GM19397 (cell line): ENCODE results near the gene USP2.

Experiments
- ATAC-seq: cut with Tn5 transposase; IDR thresholded peaks from one replicate; pipeline ENCODE4 v1.9.1; 2021; ENCODE audit warnings: mild to moderate bottlenecking, moderate library complexity; ENCODE audit not compliant: unreplicated experiment

Gene USP2

DNA sequence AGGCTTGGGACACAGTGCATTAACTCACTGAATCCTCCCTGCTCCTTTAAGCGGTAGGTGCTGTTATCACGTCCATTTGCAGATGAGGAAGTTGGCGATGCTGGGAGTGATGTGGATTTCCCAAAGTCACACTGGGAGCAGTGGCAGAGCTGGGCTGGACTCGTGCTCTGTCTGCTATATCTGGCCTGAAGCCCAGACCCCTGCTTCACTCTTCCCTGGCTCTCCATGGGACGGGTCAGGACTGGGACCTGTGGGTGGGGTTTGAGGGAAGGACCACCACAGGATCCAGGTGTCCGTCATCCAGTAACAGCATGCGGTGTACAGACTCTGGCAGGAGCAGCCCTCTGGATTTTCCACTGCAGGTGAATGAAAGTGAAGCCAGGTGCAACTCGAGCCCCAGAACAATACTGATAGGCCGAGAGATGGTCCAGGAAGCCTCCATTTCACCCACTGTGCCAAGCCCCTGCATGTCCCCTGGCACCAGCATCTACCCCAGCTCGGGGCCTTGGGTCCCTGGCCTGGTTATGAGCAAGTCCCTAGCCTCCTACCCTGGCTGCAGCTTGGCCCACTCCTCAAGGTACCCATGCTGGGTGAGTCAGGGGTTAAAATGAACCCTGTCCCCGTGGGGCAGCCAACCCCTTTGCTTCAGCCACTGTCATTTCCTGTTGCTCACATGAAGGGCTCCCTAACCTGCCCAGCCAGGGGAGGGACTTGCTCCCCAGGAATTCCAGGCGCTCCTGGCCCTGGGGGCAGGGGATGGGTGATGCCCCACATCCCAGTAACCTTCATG is 4.2 kb downstream of the USP2 start:
- no peak for ATAC-seq

DNA sequence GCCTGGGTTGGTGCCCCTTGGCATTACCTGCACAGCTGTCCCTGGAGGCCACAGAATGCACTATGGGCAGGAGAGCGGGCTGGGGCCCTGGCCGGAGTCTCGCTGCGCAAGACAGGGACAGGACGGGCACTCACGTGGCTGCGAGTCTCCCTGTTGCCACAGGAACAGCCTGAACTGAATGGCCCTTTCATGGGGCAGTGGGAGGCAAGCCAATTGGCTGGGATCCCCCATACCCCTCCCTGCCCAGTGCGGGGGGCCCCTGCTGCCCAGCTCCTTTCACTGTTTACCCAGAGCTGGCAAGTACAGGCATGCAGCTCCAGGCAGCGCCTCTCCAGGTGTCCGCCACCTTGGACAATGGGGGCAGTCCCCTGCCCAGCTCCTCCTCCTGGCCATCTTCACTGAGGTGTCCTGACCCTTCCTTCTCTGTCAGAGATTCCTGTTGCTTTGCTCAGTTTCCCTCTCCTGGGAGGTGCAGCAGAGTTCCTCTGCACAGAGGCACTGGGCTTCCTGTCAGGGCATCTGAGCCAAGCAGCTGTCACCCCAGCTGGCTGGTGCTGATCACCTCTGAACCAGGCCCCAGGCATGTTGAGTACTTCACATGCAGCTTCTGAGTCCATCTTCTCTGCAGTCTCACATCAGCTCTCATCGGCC is 5.2 kb downstream of the USP2 start:
- no peak for ATAC-seq

DNA sequence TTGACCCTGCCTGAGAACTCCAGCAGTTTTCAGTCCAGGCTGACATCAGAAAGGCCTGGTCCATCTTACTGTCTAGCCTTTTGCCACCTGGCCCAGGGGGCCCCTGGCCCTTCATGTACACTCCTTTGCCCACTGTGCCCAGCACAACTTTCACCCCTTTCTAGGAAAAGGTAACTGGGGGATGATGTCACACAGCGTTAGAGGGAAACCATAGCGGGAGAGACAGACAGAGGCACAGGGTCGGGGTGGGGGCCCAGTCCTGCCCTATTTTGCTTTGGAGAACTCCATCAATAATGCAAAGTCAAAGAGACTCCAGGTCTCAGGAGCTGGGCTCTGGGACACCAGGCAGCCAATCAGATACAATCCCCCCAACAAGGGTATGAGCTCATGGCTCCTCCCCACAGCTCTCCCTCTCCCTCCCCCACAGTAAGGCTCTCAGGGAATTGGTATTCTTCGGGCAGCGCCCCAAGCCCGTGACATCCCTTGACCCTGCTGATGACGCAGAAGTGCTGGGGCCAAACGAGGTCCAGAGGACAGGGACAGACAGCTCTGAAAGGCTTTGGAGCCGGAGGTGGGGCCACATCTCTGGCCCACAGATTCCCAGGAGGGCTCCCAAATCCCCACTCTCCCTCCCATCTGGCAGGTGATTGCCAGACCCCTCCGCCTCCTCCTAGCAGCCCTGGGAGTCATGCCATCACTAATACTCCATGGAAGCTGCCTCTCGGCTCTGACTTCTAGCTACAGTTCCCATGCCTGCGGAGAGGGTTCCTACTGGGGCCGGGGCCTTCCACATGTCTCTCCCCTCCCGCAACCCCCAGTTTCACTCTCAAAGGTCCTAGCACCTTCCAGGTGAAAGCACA is 5.9 kb downstream of the USP2 start:
- no peak for ATAC-seq

DNA sequence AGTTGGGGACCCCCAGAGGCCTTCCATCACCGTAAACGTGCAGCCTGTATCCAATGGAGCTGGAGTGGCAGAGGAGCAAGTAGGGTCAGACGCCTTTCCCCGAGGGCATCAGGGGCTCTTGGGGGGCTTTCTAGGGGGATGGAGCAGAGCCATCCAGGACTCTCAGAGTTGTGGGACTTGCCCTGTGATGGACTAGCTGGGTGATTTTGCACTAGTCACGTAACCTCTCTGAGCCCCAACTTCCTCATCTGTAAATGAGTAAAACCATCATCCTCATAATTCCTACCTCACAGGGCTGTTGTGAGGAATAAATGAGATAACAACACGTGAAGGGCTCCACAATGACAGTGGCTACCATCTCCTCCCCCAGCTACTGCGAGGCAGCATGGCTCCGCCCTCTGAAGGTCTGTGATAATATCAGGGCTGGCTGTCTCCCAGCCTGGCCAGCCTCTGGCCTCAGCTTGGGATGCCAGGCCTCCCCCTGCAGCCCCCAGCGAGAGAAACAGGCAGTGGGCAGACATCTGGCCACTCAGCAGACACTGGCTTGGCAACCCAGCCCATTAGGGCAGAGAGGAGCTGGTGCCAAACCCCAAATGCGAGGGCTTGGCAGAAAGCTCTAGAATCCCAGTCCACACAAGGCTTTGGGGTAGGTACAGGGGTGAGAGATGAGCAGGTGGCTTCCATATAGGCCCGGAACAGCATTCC is 6.7 kb downstream of the USP2 start:
- ATAC-seq: no peak

DNA sequence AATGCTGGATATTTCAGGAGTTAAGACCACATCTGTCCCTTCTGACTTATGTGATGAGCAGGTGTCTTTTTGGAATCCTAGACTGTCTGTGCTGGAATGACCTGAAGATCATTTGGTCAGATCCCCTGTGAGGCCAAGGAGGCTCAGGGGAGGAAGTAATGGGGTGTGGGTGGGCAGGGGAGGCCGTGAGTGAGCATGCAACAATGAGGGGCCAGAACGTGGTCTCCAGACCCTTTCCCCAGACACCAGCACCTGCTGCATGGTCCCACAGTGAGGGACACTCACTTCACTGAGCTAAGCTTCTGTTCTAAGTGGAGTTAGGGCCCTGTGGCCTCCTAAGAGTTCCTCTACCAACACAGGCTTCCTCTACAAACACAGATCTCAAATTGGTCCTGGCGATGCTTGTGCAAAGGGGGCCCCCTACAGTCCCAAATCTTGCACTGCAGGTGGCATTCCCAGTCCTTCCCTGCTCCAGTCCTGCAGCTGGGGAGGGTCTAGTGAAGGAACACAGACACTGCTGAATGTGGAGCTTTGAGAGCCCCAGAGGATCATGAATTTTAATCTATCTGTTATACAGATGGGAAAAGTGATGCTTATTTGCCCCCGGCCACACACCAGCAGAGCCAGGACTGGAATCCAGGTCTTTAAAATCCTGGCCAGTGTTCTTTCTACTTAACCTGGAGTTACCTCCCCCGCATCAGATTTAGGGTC is 7.4 kb downstream of the USP2 start:
- ATAC-seq: no peak

DNA sequence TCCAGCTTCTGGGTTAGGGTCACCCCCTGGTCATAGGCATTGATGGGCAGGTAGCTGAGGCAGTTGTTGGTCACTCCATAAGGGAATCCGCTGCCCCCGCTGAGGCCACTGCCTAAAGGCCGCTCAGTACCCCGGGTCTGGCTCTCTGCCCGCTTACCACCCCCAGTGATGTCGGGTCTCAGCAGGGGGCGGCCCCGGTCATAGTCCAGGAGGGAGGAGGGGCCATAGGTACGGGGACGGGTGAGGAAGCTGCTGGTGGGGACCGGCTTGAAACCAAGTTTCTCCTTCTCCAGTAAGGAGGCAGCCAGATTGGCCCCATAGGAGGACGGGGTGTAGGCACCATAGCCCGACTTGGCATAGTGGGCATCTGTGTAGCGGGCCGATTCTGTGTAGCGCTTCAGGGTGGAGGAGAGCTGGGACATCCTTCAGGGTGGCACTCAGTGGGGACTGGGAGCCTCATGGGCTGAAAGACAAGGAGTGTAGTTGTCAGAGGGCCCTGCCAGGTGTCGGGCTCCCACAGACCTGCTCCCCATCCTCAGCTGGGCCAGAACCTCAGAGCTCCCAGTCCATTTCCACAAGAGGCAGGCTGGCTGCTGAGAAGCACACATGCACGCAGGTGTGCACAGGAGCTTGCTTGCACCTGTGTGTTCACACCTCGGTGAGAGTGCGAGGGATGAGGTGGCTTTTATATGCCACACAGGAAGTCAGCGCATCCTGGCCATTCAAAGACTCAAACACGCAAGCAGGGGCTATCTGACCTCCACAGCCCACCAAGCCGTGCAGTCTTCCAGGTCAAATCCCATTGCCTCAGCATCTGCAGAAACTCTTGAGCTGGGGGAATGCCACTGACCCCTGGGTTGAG is 8.2 kb downstream of the USP2 start:
- ATAC-seq: no peak

DNA sequence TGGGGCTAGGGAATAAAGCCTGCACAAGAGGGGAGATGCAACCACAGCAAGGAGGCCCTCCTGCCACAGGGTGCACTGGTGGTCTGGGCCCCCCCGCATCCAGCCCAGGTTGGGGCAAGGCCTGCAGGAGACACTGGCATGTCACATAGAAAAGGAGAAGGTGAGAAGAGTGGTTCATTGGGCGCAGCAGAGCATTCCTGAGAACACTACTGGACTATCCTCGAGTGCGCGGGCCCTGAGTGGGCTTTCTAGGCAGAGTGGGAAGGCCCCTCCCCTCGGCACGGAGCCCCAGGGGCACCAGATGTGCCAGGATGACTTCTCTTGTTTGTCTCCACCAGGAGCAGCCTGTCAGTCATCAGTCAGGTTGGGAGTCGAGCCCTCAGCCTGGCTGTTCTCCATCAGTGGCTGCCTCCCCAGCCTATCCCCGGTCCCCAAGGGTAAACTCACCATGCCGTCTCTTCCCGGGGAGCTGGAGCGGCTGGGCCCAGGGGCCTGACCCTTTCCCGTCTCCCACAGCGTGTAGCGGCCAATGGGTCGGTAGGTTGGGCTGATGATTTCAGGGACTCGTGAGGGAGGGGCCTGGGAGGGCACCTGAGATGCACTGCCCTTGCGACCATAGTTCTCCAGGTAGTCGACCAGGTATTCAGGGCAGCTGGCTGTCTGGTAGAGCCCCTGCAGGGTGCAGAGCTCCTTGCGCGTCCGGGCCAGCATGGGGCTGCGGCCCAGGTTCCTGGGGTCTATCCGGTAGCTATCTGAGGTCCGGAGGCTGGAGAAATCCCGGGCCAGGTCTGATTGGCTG is 9.0 kb downstream of the USP2 start:
- ATAC-seq: no peak

DNA sequence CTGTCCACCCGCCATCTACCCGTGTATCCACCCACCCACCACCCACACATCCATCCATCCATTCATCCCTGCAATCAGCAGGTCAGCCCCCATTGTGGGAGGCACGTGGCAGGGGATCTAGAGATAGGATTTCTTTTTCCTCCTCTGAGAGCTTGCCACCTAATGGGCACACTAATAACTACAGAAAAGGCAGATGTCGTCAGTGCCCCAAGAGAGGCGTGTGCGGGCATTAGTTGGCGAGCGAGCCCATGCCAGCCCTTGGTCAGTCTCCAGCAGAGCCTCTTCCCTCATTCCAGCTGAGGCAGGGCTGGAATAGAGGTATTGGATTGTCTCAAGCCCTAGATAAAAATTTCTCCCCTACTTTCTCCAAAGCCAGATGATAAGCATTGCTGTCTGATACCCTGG is 9.7 kb downstream of the USP2 start:
- no peak for ATAC-seq

DNA sequence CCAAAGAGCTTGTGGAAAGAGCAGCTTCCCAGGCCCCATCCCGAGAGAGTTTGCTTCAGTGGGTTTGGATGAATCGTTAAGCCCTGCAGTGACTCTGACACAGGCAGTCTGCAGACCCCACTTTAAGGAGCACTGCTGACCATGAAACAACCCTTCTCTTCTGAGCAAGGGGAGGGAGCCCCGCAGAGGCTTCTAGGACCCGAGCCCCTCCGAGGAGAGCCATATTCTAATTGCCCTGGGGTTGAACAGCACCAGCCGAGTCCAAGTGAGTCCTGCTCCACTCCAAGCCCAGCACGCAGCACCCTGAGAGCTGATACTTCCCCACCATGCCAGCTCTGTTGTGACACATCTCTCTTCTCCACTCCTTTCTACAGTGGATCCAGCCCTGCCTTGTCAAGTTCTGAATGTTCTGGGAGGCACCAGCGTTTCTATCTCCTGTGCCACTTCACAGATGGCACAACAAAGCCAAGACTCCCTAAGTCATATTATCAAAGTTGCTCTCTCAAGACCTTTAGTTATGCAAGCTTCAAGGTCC is 10.4 kb downstream of the USP2 start:
- ATAC-seq: no peak

DNA sequence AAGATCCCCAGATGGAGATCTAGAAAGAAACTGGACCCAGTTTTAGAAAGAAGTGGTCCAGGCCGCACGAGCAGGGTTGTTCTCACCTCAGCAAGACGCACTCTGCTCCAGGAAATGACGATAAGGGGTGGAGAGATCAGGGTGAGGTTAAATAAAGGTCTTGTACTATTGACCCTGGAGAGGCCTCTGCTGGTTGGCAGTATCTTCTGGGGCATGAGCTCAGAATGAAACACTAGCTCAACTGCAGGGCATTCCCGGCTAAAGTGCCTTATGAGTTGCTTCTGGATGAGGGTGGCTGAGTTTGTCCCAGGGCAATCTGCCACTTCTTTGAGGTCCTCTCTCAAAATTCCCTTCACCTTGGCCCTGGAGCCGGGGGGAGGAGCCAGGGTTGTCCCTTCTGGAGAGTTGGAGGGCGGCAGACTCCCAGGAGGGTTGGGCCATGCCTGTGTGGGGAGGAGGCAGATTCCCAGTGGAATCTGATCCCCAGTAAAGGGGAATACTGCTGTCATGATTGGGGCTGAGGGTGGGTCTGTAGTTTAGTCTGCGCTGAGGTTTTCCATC is 10.9 kb downstream of the USP2 start:
- ATAC-seq: no peak

DNA sequence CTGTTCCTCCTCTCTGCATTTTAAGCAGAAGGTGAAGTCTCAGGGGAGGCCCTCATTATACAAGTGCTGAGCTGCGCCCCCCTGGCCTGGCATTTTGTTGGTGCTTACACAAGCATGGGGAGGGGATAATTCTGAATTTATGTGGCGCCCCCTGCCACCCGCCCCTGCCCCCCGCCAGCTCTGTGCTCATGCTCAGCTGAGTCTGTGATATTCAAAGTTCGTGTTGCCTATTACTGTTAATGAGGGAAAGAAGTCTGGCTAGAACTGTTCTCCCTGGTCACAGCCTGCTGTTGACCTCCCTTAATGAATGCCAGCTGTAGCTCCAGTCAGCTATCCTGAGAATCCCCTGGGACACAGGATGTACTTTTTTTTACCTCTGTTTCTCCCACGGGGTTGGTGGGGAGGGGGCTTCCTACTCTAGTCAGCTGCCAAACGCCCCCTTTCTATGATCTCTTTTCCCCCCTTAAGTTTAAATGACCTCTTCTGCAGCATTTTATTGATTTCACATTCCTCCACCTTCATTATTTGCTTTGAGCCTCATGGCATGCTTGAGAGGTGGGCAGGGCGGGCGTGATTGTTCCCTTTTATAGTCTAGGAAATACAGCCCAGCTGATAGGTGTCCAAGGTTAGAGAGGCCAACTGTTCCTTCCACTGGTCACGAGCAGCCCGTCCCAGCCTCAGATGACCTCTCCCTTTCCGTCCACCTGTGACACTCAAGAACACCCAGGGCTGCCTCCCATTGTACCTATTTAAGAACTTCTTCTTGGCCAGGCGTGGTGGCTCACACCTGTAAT is 12.2 kb downstream of the USP2 start:
- ATAC-seq: no peak

DNA sequence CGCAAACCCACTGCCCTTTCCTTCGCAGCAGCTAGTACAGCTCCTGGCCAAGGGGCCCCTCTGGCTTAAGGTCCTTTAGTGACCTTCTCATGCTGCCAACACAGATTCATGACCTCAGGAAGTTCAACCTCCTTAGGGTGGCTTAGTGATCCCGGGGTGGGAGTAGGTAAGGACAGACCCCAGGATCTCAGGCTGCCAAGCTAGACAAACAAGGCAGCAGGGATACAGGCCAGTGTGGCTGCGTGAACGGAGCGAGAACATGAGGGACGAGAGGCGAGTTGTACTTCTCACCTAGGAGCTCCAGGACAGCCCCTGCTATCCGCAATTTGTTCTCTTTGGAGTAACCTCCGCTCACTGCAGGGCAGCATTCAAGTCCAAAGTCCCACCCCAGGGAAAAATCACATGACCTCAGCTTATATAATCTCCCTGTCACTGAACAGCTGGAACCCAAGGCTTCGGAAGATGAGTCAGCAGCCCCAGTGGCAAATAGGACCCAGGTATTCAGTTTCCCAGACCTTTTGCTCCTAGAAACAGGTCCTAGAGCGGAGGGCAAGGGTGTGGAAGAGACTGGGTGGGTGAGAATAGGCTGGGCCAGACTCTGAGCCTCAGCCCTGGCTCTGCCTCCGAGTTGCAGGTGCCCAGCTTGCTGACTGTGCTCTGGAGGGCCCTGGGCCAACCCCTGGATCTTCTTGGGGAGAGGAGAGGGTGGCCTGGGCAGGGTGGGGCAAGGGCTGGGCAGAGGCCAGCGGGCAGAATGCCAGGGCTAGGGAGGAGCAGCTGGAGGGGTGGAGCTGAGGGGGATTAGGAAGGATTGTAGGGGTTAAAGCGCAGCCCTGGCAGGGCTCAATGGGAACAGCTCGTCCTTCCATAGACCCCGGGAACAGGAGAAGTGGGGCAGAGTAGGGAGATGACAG is 13.1 kb downstream of the USP2 start:
- no peak for ATAC-seq

DNA sequence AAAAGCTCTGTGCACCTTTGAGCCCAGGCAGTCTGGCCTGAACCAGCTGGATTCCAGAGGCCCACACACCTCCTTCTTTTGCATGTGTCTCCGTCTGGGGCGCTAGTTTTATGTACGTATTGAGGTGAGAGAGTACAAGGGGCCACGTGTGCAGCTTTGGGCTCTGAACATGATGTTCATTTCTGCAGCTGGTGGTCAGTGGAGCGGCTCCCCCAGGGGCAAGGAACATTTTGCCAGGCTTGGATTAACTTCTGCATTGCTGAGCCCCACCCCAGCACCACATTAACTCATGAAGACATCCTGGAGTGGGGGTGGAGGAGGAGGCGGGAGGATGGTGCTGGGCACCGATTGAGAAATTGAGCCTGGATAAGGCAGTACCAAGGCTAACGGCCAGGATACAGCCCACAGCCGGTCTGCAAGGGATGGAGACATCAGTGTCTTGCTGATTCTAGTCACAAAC is 13.8 kb downstream of the USP2 start:
- ATAC-seq: no peak

DNA sequence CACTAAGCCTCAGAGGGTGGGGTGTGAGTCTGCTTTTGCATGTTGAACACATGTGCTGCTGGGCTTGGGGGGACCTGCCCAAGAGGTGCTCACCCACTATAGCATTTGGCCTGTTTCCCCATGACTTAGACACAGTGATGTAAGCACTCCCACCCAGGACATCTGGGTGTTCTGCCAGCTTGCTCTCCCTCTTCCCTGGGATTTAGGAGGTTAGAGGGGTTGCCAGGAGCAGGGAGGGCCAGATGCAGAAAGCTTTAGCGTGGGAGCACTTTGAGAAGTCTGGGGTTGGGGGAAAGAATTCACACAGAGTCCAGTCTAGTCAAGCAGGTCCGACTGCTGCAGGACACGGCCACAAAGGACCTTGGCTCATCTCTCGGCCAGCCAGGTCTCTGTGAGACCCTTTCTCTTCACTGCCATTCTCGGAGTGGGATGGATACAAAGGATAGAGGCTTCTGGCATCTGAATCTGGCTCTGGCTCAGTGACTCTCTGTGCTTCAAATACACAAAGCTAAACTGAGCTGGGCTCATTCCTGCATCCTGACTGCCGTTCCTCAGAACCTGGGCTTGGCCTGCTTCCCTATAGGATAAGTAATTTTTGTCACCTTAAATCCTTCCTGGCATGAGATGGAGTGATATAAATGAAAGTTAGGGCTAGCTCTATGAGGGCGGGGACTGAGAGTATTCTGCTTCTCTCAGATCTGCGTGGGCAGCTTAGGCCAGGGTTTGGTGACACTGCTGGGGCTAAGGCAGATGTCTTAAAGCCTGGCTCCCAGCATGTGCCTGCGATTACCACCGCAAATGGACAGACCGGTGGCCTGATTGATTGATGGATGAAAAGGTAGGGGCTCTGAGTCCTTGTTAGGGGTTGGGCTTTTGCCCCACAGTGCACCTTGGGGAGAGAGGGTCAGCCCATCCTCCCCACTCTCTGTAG is 14.5 kb downstream of the USP2 start:
- ATAC-seq: no peak

DNA sequence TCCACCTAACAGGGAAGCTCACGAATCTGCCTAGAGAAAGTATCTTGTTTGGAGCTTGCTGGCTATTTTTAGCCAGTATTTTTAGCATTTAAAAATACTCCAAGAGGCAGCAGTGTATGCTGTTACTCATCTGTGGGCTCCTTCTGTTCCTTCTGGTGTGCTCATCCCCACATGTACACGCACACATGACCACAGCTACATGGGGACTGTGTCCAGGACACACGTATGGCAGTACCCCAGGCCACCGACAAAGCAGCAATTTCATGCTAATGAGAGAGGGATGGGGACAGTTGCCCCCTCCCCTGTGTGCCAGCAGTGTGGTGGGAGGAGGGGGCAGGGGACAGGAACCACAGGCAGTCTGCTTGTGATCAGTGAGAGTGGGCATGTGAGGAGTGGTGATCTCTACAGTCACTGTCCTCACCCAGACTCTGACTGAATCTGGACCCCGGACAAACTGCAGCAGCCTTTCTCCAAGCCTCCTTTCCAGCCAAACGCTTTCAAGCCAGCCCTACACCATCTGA is 16.4 kb downstream of the USP2 start:
- no peak for ATAC-seq
